ENCODE results near the gene FBRSL1. TPM values are rescaled to one million over a fixed set of nuclear protein-coding genes. Genes with fewer than 3 reads are reported as not detected.

FBRSL1 gene
- total RNA-seq, 4 donors from 2014 or later, result 2.4 to 8.5 (median 5.0) TPM

GRCh38 chr12:132495629-132496357 lies 5.8 kb downstream of the FBRSL1 start:
- TF ChIP-seq, protein P1, sequence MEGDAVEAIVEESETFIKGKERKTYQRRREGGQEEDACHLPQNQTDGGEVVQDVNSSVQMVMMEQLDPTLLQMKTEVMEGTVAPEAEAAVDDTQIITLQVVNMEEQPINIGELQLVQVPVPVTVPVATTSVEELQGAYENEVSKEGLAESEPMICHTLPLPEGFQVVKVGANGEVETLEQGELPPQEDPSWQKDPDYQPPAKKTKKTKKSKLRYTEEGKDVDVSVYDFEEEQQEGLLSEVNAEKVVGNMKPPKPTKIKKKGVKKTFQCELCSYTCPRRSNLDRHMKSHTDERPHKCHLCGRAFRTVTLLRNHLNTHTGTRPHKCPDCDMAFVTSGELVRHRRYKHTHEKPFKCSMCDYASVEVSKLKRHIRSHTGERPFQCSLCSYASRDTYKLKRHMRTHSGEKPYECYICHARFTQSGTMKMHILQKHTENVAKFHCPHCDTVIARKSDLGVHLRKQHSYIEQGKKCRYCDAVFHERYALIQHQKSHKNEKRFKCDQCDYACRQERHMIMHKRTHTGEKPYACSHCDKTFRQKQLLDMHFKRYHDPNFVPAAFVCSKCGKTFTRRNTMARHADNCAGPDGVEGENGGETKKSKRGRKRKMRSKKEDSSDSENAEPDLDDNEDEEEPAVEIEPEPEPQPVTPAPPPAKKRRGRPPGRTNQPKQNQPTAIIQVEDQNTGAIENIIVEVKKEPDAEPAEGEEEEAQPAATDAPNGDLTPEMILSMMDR (IDR thresholded peaks at IDR 0.05; ENCODE audit: low read depth), result no peak

- TF ChIP-seq, protein P1 (IDR thresholded peaks at IDR 0.05; ENCODE audit: low read depth), result no peak
Measured at GRCh38 chr12:132496358-132496669, 6.4 kb downstream of the FBRSL1 start.

DNA sequence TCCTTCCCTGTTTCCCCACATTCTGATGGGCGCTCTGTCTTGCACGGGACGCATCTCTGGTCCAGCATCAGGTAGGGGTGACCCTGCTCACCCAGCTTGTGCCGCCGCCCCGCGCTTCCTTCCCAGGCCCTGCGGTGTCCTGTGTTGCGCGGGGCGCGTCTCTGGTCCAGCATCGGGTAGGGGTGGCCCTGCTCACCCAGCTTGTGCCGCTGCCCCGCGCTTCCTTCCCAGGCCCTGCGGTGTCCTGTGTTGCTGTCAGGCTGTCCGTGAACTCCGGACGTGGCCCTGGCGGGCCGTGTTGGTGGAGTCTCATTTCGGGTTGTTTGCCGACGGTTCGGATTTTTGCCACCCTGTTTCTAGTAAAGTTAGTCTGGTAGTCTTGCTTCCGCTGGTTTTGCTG lies 6.8 kb downstream of the FBRSL1 start:
- TF ChIP-seq, protein P1 (IDR thresholded peaks at IDR 0.05; ENCODE audit: low read depth), result no peak

DNA sequence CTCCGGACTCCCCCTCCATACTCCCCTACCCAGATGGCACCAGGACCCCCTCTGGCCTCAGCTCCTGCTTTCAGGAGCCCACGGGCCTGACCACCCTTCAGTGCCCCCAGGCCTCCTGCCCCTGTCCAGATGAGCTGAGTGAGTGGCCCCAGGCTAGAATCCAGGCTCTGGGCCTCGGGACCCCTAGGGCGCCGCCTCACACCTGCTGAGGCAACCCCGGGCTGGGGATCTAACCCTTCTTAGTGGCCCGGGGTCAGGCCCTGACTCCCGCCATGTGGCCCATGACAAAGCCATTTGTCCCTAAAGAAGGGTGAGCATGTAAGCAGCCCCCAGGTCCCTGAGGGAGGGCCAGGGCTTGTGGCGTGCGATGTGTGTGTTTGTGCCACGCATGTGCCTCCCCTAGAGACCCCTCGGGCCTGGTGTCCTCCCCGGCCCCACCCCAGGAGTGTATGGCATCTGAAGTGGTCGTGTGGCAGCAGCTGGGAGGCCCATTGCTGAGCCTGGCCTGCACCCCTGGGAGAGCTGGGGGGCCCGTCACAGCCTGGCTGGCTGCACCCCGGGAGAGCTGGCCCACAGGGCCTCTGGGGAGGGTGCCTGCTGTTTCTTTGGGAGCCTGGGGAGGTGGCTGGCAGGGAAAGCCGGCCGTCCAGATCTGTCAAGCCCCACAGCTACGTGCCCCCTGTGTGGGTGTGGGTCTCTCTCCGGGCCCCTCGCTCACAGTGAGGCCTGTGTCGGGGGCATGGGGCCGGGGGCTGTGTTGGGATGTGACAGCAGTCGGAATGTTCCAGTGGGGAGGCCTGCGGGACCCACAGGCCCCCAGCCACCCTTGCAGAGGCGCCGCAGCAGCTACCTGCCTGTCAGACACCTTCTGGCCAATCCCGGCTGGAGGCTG lies 7.8 kb downstream of the FBRSL1 start:
- TF ChIP-seq, protein P1 (IDR thresholded peaks at IDR 0.05; ENCODE audit: low read depth), result no peak

- TF ChIP-seq, protein P1 (IDR thresholded peaks at IDR 0.05; ENCODE audit: low read depth), result no peak
Measured at GRCh38 chr12:132498931-132499330, 9.0 kb downstream of the FBRSL1 start.

- TF ChIP-seq, protein P1 (IDR thresholded peaks at IDR 0.05; ENCODE audit: low read depth), result no peak
Measured at GRCh38 chr12:132500142-132500855, 10.3 kb downstream of the FBRSL1 start.

DNA sequence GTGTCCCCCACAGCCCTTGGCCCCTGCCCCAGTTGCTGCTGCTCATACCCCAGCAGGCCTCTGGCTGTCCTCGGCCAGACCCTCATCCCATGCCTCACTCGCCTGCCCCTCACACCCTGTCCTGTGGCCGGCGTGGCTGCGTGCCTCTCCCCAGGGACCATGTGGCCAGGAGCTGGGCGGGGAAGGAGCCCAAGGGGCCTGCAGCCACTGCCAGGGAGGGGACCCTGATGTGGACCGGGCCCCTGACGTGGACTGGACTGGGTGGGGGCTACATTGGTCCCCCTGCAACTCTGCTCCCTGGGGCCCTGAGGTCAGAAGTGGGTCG lies 10.9 kb downstream of the FBRSL1 start:
- TF ChIP-seq, protein P1 (IDR thresholded peaks at IDR 0.05; ENCODE audit: low read depth), result no peak

Measured in subcutaneous adipose tissue (tissue), 4 donors.